Measurements from ENCODE around the gene STH. TPM values are rescaled to one million over a fixed set of nuclear protein-coding genes. Genes with fewer than 3 reads are reported as not detected.

Gene STH
- total and polyA plus RNA-seq, 3 donors from 2014 or later: 1.3 TPM; not detected in 2

- WGBS, 2 donors: 77 to 91% methylated on average over 8 of the region's 8 CpGs
- Histone ChIP-seq H3K4me1 (peaks cover 2% of the 10 kb centered on the region), H3K4me3 (no peak overlapping the region), H3K27me3 (no peaks in the 10 kb centered on the region), H3K36me3 (ENCODE audit: low read depth, missing control alignments) (no peaks in the 10 kb centered on the region), H3K27ac (no peak overlapping the region), H3K9me3 (no peaks in the 10 kb centered on the region)
- intact Hi-C loops (cut with DNase I; ENCODE audit: low total_unique reads): no loop called here
- DNase-seq: no peak
- TF ChIP-seq POLR2A (IDR thresholded peaks at IDR 0.05) (no peak), CTCF (IDR thresholded peaks at IDR 0.05) (no peak)
Measured at GRCh38 chr17:46031920-46032319, 32.9 kb downstream of the STH start.

- WGBS, 2 donors: 94 to 95% methylated on average over 6 to 11 of the region's 11 CpGs
Measured at GRCh38 chr17:46032909-46033308, 33.9 kb downstream of the STH start.

GRCh38 chr17:46033392-46033791 lies 34.3 kb downstream of the STH start:
- Histone ChIP-seq H3K36me3 (ENCODE audit: low read depth, missing control alignments) (no peaks in the 10 kb centered on the region), H3K9me3 (no peaks in the 10 kb centered on the region), H3K27me3 (no peaks in the 10 kb centered on the region), H3K27ac (no peak overlapping the region), H3K4me3 (no peak overlapping the region), H3K4me1 (peaks cover 2% of the 10 kb centered on the region)
- 93 to 95% methylated on average over 3 of the region's 3 CpGs for WGBS, 2 donors
- TF ChIP-seq POLR2A (IDR thresholded peaks at IDR 0.05): no peak
- no peak for TF ChIP-seq CTCF (IDR thresholded peaks at IDR 0.05)
- no peak for DNase-seq
- intact Hi-C loops (cut with DNase I; ENCODE audit: low total_unique reads): no loop called here

More at GRCh38 chr17:46032909-46033308, 33.9 kb downstream of the STH start:
- no peak for TF ChIP-seq CTCF (IDR thresholded peaks at IDR 0.05)
- no peak for TF ChIP-seq POLR2A (IDR thresholded peaks at IDR 0.05)
- Histone ChIP-seq H3K9me3 (no peaks in the 10 kb centered on the region), H3K36me3 (ENCODE audit: low read depth, missing control alignments) (no peaks in the 10 kb centered on the region), H3K4me1 (peaks cover 2% of the 10 kb centered on the region), H3K4me3 (no peak overlapping the region), H3K27ac (no peak overlapping the region), H3K27me3 (no peaks in the 10 kb centered on the region)
- DNase-seq: no peak
- intact Hi-C loops (cut with DNase I; ENCODE audit: low total_unique reads): no loop called here

- intact Hi-C loops (cut with DNase I; ENCODE audit: low total_unique reads): no loop called here
- no peak overlapping the region for H3K27ac ChIP-seq
Measured at GRCh38 chr17:46035112-46035818, 36.2 kb downstream of the STH start.

More at GRCh38 chr17:46035112-46035818, 36.2 kb downstream of the STH start:
- H3K36me3 ChIP-seq (ENCODE audit: low read depth, missing control alignments): no peaks in the 10 kb centered on the region
- TF ChIP-seq POLR2A (IDR thresholded peaks at IDR 0.05) (no peak), CTCF (IDR thresholded peaks at IDR 0.05) (no peak)
- 82 to 88% methylated on average over 3 of the region's 3 CpGs for WGBS, 2 donors
- H3K9me3 ChIP-seq: no peaks in the 10 kb centered on the region
- no peaks in the 10 kb centered on the region for H3K4me1 ChIP-seq
- H3K4me3 ChIP-seq: no peak overlapping the region
- H3K27me3 ChIP-seq: no peaks in the 10 kb centered on the region
- DNase-seq: no peak

All from testis (tissue), 3 donors.